ENCODE data around the gene RAP1A. TPM values are rescaled to one million over a fixed set of nuclear protein-coding genes. Genes with fewer than 3 reads are reported as not detected.

RAP1A gene
- total RNA-seq, 1 donor from 2014 or later: 118 TPM

GRCh38 chr1:111743679-111744101 lies 124.1 kb downstream of the RAP1A start:
- intact Hi-C loops (cut with DNase I): no loop called here
- DNase-seq: no peak
- H3K4me1 ChIP-seq: peaks cover 7% of the 10 kb centered on the region
- no peaks in the 10 kb centered on the region for H3K36me3 ChIP-seq
- TF ChIP-seq, protein P1, sequence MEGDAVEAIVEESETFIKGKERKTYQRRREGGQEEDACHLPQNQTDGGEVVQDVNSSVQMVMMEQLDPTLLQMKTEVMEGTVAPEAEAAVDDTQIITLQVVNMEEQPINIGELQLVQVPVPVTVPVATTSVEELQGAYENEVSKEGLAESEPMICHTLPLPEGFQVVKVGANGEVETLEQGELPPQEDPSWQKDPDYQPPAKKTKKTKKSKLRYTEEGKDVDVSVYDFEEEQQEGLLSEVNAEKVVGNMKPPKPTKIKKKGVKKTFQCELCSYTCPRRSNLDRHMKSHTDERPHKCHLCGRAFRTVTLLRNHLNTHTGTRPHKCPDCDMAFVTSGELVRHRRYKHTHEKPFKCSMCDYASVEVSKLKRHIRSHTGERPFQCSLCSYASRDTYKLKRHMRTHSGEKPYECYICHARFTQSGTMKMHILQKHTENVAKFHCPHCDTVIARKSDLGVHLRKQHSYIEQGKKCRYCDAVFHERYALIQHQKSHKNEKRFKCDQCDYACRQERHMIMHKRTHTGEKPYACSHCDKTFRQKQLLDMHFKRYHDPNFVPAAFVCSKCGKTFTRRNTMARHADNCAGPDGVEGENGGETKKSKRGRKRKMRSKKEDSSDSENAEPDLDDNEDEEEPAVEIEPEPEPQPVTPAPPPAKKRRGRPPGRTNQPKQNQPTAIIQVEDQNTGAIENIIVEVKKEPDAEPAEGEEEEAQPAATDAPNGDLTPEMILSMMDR (IDR thresholded peaks at IDR 0.05): no peak
- H3K4me3 ChIP-seq: no peak overlapping the region
- H3K9me3 ChIP-seq: no peaks in the 10 kb centered on the region
- H3K27me3 ChIP-seq: no peaks in the 10 kb centered on the region
- H3K27ac ChIP-seq: no peak overlapping the region
- no peak for ATAC-seq

GRCh38 chr1:111745675-111746613 lies 126.4 kb downstream of the RAP1A start:
- no peak for DNase-seq
- Histone ChIP-seq H3K4me1 (no peaks in the 10 kb centered on the region), H3K4me3 (no peak overlapping the region), H3K36me3 (no peaks in the 10 kb centered on the region), H3K27me3 (no peaks in the 10 kb centered on the region), H3K9me3 (no peaks in the 10 kb centered on the region), H3K27ac (no peak overlapping the region)
- no peak for ATAC-seq
- TF ChIP-seq, protein P1 (IDR thresholded peaks at IDR 0.05): no peak
- intact Hi-C loops (cut with DNase I): no loop called here

DNA sequence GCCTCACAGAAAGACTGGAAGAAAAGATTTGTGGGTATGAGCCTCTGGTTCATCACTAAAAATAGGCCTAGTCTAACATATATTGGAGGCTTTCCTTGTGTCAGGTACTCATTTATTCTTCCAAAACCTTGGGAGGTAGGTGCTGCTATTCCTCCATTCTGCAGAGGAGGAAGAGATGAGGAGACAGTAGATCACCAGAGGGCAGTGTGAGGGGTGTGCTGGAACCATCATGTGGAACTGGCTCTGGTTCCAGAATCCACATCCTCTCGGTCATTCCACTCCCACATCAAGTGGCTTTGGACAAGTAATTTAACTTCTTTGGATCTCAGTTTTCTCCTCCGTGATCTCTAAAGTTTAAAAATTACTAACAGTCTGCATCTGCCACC lies 127.0 kb downstream of the RAP1A start:
- Histone ChIP-seq H3K4me3 (no peak overlapping the region), H3K36me3 (no peaks in the 10 kb centered on the region), H3K27me3 (no peaks in the 10 kb centered on the region), H3K4me1 (no peaks in the 10 kb centered on the region), H3K9me3 (no peaks in the 10 kb centered on the region), H3K27ac (no peak overlapping the region)
- intact Hi-C loops (cut with DNase I): no loop called here
- ATAC-seq (no peak), DNase-seq (no peak)
- TF ChIP-seq, protein P1 (IDR thresholded peaks at IDR 0.05): no peak

DNA sequence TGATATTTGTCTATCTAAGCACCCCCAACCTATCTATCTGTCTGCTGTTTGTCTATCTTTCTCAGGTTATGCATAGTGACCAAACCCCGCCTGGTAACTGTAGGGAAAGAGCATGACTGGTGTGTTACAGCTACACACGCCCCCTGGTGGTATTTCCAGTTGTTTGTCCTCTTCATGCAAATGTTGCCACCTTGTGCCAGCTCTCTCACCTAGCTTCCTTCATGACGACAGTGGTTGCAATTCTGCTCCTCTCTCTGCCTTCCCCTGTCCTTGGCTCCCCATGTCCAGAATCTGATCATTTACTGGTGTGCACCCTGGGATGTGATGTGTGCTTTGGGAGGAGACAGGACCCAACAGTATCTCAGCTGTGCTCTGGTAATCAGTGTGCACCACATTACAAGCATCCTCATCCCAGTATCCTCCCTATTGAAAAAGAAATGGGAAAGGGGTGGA lies 127.7 kb downstream of the RAP1A start:
- no peak overlapping the region for H3K4me3 ChIP-seq
- H3K36me3 ChIP-seq: no peaks in the 10 kb centered on the region
- H3K27ac ChIP-seq: no peak overlapping the region
- no peaks in the 10 kb centered on the region for H3K27me3 ChIP-seq
- intact Hi-C loops (cut with DNase I): no loop called here
- DNase-seq (no peak), ATAC-seq (peak; percentile 95)
- no peaks in the 10 kb centered on the region for H3K9me3 ChIP-seq
- H3K4me1 ChIP-seq: no peaks in the 10 kb centered on the region
- TF ChIP-seq, protein P1 (IDR thresholded peaks at IDR 0.05): peak; percentile 68

- intact Hi-C loops (cut with DNase I): no loop called here
- Histone ChIP-seq H3K27ac (no peak overlapping the region), H3K4me3 (no peak overlapping the region), H3K9me3 (no peaks in the 10 kb centered on the region), H3K4me1 (no peaks in the 10 kb centered on the region), H3K27me3 (no peaks in the 10 kb centered on the region), H3K36me3 (no peaks in the 10 kb centered on the region)
- ATAC-seq (no peak), DNase-seq (no peak)
- TF ChIP-seq, protein P1 (IDR thresholded peaks at IDR 0.05): no peak
Observed at GRCh38 chr1:111747947-111748346, 128.4 kb downstream of the RAP1A start.

Data from upper lobe of right lung (tissue), 1 donor.